HL-60/S4 treated with phorbol 12-myristate 13-acetate at 8.2 ng/mL for 4 days and 3 days (cell line): ENCODE data around the gene OCA2.

Experiments
- in situ Hi-C: fragments of 300-500 bp; cut with MboI; formaldehyde crosslinking; loops from 2 replicates; pipeline ENCODE4 v1.15.0; 2022; ENCODE audit warnings: low sequenced_read_pairs

OCA2 gene

GRCh38 chr15:27828746-27829145 lies 270.4 kb downstream of the OCA2 start:
- in situ Hi-C loops: no loop called here

- in situ Hi-C loops: no loop called here
Observed at GRCh38 chr15:27826902-27827714, 272.0 kb downstream of the OCA2 start.

DNA sequence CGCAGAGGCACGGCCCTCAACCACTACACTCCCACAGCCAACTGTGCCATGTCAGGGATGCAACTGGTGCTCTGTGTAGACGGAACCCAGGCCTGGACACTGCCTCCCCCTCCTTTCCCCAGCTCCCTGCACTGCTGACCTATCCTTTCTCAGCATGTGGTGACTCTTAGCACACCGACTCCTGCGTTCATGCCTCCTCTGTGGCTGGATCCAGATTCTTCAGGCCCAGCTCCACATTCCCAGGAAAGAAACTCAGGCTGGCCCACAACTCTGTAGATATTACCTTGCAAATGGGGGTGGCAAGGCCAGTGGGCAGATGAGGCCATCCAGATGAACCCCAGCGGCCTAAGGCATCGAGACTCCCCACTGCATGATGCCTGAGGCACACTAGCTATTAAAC lies 272.7 kb downstream of the OCA2 start:
- in situ Hi-C loops: no loop called here

- in situ Hi-C loops: no loop called here
Observed at GRCh38 chr15:27824841-27825422, 274.2 kb downstream of the OCA2 start.

- in situ Hi-C loops: no loop called here
Observed at GRCh38 chr15:27821273-27821672, 277.8 kb downstream of the OCA2 start.

- in situ Hi-C loops: no loop called here
Observed at GRCh38 chr15:27820722-27821121, 278.4 kb downstream of the OCA2 start.

DNA sequence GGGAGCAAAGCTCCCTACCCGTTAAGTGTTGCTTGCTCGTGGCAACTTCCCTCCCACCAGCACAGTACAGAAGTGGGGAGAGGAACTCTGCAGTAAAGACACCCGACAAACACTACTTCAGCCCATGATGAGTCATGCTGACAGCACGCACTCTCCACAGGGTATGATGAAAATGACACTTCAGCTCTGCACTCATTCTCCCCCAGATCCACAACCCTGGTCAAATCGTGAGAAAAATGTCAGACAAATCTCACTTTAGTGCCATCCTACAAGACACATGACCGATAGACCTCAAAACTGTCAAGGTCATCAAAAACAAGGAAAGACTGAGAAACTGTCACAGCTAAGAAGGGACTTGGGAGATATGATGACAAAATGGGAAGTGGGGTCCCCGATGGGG lies 278.9 kb downstream of the OCA2 start:
- in situ Hi-C loops: no loop called here

GRCh38 chr15:27817258-27817657 lies 281.9 kb downstream of the OCA2 start:
- in situ Hi-C loops: no loop called here

DNA sequence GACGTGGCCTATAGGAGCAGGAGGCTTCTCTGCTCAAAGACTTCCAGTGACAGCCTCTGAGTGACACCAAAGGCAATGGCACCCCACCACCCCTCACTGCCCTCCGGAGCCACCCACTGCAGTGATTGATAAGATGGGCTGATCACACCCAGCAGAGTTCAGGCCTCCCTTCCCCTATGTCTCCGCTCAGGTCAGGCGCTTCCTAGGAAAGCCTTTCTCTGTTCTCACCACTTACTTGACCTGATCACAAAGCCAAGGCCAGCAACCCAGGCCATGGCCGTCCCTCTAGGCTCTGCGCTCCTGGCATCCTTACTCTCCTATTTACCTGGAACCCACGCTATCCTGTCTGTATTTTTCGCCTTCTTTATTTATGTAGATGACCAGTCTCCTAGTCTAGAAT lies 282.3 kb downstream of the OCA2 start:
- in situ Hi-C loops: no loop called here

- in situ Hi-C loops: no loop called here
Observed at GRCh38 chr15:27815035-27815434, 284.1 kb downstream of the OCA2 start.

DNA sequence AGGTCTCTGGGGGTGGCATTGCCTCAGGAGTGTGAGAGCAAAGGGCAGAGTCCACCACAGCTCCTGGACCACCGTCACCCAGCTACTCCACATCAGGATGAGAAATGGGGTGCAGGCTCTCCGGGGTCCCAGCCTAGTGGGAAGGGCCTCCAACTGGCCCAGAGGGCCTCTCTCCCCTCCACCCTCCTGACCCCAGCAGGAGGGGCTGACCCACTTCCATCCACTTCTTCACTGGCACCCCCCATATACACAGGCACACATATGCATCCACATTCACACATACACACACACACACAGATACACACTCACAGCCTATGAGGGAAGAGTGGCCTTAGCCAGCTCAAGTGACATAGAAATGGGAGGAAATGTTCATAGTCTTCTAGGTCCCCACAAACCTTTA lies 286.0 kb downstream of the OCA2 start:
- in situ Hi-C loops: no loop called here

- in situ Hi-C loops: no loop called here
Observed at GRCh38 chr15:27808182-27808581, 290.9 kb downstream of the OCA2 start.

DNA sequence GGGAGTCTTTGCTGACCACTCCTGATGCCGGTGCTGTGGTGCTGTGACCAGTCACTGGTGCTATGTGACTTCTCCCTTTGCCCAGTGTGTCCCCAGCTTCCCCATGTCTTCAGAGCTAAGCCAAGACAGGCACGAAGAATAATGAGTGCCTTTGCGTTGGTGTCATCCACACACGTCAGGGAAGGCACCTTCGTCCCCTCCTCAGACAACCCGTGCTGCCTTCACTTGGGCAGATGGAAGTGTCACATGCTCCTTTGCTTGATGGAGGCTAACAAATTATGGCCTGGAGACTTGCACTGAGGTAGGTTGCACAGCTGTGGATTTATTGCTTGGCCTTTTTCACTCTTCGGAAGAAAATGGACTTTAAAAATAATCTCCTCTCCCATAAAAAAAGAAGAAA lies 291.8 kb downstream of the OCA2 start:
- in situ Hi-C loops: no loop called here

- in situ Hi-C loops: no loop called here
Observed at GRCh38 chr15:27806396-27806795, 292.7 kb downstream of the OCA2 start.

DNA sequence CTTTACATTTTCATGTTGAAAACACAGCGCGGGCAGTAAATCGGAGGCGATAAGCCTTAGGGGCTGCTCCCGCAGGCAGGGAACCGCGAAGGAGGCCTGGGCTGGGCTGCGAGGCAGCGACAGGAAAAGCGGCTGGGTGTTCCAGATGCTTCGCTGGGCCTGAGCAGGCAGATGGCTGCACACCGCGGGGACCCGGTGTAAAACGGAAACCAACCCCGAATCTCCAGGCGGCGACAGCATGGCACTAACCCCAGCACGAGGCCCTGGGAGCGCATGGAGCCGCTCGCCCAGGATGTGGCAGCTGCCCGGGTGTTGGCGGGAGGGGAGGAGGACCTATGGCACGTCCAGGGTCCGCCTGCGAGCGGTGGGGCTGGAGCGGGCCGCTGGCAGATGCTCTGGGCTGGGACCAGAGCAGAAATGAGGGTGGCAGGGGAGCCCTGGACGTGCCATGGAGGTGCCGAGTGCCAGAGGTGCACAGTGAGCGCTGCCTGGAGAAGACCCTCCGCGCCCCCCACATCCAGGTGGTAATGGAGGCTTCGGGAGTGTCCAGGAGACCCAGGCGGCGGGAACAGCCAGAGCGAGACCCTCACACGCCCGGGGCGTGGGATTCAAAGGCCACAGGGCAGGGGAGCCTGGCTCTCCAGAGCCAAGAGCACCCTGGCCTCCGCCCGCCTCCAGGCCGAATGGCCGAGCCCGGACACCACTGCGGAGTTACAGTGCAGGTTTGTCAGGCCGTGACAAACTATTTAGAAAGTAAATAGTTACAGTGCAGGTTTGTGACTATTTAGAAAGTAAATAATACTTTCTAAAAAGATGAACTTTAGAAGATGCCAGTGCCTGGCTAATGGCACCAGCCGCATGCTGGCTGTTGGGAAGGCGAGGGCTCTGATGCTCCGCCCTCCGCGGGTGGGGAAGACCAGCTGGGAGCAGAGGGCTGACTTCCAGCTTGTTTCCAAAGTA lies 293.6 kb downstream of the OCA2 start:
- in situ Hi-C loops: no loop called here

DNA sequence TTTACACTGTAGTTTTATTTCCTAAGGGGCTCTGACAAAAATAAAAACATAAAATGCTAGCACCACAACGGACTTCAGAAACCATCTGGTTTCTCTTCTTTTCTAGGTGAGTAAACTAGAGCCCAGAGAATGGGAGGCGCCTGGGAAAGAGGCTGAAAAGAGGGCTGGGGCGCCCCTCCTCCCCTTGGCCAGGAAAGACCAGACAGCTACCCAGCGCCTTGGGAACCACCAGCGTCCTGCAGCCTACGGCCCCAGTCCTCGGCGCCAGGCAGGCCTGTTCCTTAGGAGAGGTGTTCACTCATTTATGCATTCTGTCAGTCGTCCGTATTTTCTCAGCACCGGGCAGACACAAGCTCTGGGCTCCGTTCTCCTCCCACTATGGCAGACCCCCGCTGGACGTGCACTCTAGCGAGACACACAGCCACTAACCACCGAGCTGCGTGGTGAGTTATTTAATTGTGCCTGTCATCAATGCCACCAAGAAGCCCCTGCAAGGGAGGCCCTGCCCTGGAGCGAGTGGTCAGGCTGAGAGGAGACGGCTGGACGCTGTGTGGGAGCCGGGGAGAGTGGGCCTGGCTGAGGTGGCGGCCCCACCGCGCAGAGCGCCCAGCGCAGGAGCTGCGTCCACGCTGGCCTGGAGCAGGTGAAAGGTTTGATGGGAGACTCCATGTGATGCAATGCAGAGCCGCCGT lies 294.4 kb downstream of the OCA2 start:
- in situ Hi-C loops: no loop called here

- in situ Hi-C loops: no loop called here
Observed at GRCh38 chr15:27798807-27799206, 300.3 kb downstream of the OCA2 start.

GRCh38 chr15:27797765-27798164 lies 301.4 kb downstream of the OCA2 start:
- in situ Hi-C loops: no loop called here

GRCh38 chr15:27796405-27797320 lies 302.5 kb downstream of the OCA2 start:
- in situ Hi-C loops: no loop called here

DNA sequence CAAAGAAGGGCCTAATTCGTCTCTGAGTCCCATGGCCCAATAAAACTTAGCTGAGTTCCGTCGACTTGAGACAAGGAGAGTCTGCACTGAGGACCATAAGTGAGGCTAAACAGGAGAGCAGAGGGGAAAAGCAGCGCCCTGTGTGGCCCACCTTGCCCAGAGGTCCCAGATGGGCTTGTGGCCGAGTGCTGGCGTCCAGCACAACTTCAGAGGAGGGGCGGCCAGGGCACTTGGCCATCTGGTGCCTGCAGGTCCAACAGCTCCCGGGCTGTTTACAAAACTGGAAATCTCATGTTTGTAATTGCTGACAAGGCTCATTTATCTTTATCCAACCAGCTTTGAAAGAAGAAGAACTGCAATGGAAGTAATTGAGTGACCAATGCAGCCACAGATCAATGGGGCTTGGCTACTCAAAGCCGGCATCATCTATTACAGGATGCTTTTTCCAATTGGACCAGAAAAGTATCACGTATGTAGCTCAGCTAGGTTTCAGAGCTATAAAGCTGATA lies 306.3 kb downstream of the OCA2 start:
- in situ Hi-C loops: no loop called here
